HepG2 (cell line): Measurements from ENCODE around the gene TPRX1. TPM values are rescaled to one million over a fixed set of nuclear protein-coding genes. Genes with fewer than 3 reads are reported as not detected.

Experiments used
- CEBPG ChIP-seq: IDR thresholded peaks from 2 replicates; pipeline ENCODE4 v1.6.1; 2016
- EEA1 ChIP-seq: sonication (generic); formaldehyde crosslinking; IDR thresholded peaks from 2 replicates; pipeline ENCODE4 v1.5.1; 2020; ENCODE audit warnings: mild to moderate bottlenecking, missing genetic modification reagents, borderline replicate concordance
- ETV5 ChIP-seq: IDR thresholded peaks from 2 replicates; pipeline ENCODE4 v1.6.1; 2018; ENCODE audit warnings: missing biosample characterization, missing genetic modification reagents, inconsistent platforms, borderline replicate concordance
- FOXK2 ChIP-seq: fragments of 450-650 bp; IDR thresholded peaks from 2 replicates; pipeline ENCODE4 v1.6.1; 2016
- HDAC1 ChIP-seq: sonication (generic); formaldehyde crosslinking; IDR thresholded peaks from 2 replicates; pipeline ENCODE4 v1.5.1; 2020; ENCODE audit warnings: mild to moderate bottlenecking, missing genetic modification reagents
- NPAS2 ChIP-seq: sonication (generic); formaldehyde crosslinking; IDR thresholded peaks from 2 replicates; pipeline ENCODE4 v1.8.0; 2022; ENCODE audit warnings: mild to moderate bottlenecking, missing genetic modification reagents, borderline replicate concordance
- SOX5 ChIP-seq: IDR thresholded peaks from 2 replicates; pipeline ENCODE4 v1.6.1; 2016; ENCODE audit warnings: borderline replicate concordance
- SP4 ChIP-seq: sonication (generic); formaldehyde crosslinking; IDR thresholded peaks from 2 replicates; pipeline ENCODE4 v1.8.1; 2023; ENCODE audit warnings: mild to moderate bottlenecking, missing genetic modification reagents
- TBP ChIP-seq: sonication (generic); formaldehyde crosslinking; IDR thresholded peaks from 2 replicates; pipeline ENCODE4 v1.5.0; 2020; ENCODE audit warnings: missing genetic modification reagents
- TFDP2 ChIP-seq: sonication (generic); formaldehyde crosslinking; IDR thresholded peaks from 2 replicates; pipeline ENCODE4 v1.4.0; 2020; ENCODE audit warnings: missing genetic modification reagents
- ZBTB20 ChIP-seq: sonication (generic); formaldehyde crosslinking; IDR thresholded peaks from 2 replicates; pipeline ENCODE4 v1.8.1; 2023; ENCODE audit warnings: missing genetic modification reagents, low read depth, mild to moderate bottlenecking, borderline replicate concordance
- ZBTB34 ChIP-seq: sonication (generic); formaldehyde crosslinking; IDR thresholded peaks from 2 replicates; pipeline ENCODE4 v1.8.0; 2022; ENCODE audit warnings: mild to moderate bottlenecking, missing genetic modification reagents
- ZMAT3 ChIP-seq: sonication (generic); formaldehyde crosslinking; conservative IDR thresholded peaks from 2 replicates; pipeline ENCODE4 v1.7.0; 2021; ENCODE audit warnings: missing genetic modification reagents
- ZNF225 ChIP-seq: sonication (generic); formaldehyde crosslinking; IDR thresholded peaks from 2 replicates; pipeline ENCODE4 v1.4.0; 2020; ENCODE audit warnings: mild to moderate bottlenecking, missing genetic modification reagents
- ZNF562 ChIP-seq: sonication (generic); formaldehyde crosslinking; IDR thresholded peaks from 2 replicates; pipeline ENCODE4 v1.8.0; 2022; ENCODE audit warnings: missing genetic modification reagents, borderline replicate concordance
- ZNF792 ChIP-seq: IDR thresholded peaks from 2 replicates; pipeline ENCODE4 v1.6.1; 2016
- ZNF879 ChIP-seq: sonication (generic); formaldehyde crosslinking; IDR thresholded peaks from 2 replicates; pipeline ENCODE4 v1.8.1; 2023; ENCODE audit warnings: missing genetic modification reagents
- ZSCAN9 ChIP-seq: IDR thresholded peaks from 2 replicates; pipeline ENCODE4 v1.6.1; 2016; ENCODE audit warnings: borderline replicate concordance
- polyA plus RNA-seq, 8 experiments: library from polyadenylated mRNA; depleted of rRNA in 3 of 8; stranded (reverse) in 7 of 8; unstranded in 1 of 8; fragments of >200 nt; fragmentation: Illumina TruSeq in 4 of 8; extraction: Trizol in 4 of 8; gene quantifications; 2 replicates each; pipeline versions ENCODE4 v1.2.1 to v1.2.3, GENCODE V29; 2011 to 2016; ENCODE audit warnings: low read depth in 4 of 8, missing spikeins in 1 of 8, mixed read lengths in 1 of 8; ENCODE audit not compliant: insufficient read depth in 1 of 8
- total RNA-seq, 5 experiments: library from RNA; depleted of rRNA; stranded (reverse); fragments of >200 nt; fragmentation: Illumina TruSeq; extraction: Trizol; gene quantifications; 2 replicates each; pipeline ENCODE4 v1.2.3, GENCODE V29; 2016; ENCODE audit warnings: low read depth in 1 of 5
- TF ChIP-seq, protein P1 (sequence below): sonication (generic); formaldehyde crosslinking; IDR thresholded peaks from 2 replicates; pipeline ENCODE4 v1.4.0; 2020; ENCODE audit warnings: missing genetic modification reagents
- TF ChIP-seq, protein P2 (sequence below): sonication (generic); formaldehyde crosslinking; IDR thresholded peaks from 2 replicates; pipeline ENCODE4 v1.4.0; 2020; ENCODE audit warnings: missing genetic modification reagents, borderline replicate concordance

Gene TPRX1
- total and polyA plus RNA-seq, 2 of the 13 experiments (the other 11 are each of a cell fraction or from before 2014, with no cell fraction given), result not detected

DNA sequence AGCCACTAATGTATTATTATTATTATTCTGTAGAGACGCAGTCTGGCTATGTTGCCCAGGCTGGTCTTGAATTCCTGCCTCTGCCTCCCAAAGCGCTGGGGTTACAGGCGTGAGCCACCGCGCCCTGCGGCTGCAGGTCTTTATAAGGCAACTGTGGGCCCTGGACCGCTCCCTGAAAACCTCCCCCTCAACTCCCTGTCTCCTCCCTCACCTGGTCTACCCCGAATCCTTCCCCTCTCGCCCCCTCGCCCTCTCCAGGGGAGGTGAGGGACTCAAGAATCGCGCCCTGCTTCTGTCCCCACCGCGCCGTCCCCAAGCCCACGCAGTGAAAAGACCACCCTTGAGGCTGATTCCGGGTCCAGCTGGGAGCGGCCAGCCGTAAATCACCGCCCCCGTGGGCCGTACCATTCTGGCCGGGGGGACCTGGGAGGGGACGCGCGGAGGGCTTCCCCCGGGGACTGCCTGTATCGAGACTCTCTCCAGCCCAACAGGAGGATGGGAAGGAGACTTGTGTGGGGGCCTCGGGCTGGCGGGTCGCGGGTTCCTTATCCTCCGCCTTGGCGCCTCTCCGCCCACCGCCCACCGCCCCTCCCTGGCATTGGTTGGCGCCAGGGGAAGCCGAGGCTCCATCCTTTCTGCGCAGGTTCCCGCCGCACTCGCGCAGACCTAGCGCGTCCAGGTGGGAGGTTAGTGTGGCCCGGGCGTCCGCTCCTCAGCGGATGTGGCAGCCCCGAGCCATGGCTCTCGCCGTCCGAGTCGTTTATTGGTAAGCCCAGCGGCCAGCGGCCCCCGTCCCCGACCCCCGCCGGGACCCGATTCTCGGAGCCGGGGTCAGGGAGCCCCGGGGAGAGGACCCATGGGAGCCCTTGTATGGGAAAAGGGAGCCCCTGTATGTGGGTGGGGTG lies 26.1 kb downstream of the TPRX1 start, which contains the start of gene SELENOW (continued):
- TF ChIP-seq ZNF879 (CRISPR knock-in tag) (no peak), TBP (no peak), ZMAT3 (CRISPR knock-in tag) (no peak), FOXK2 (peak; percentile 99), ZBTB34 (CRISPR knock-in tag) (no peak), ZNF225 (CRISPR knock-in tag) (no peak), ETV5 (no peak), ZSCAN9 (CRISPR knock-in tag) (no peak), SOX5 (CRISPR knock-in tag) (peak; percentile 11; the same call in 1 of the 2 replicates), ZBTB20 (no peak; the same call in 1 of the 2 replicates), EEA1 (CRISPR knock-in tag) (no peak), ZNF792 (peak; percentile 32; the same call in 1 of the 2 replicates), HDAC1 (CRISPR knock-in tag) (peak; percentile 68), NPAS2 (CRISPR knock-in tag) (no peak), SP4 (CRISPR knock-in tag) (peak; percentile 94), TFDP2 (CRISPR knock-in tag) (peak; percentile 77), CEBPG (CRISPR knock-in tag) (no peak), ZNF562 (CRISPR knock-in tag) (no peak)
- TF ChIP-seq, protein P1, sequence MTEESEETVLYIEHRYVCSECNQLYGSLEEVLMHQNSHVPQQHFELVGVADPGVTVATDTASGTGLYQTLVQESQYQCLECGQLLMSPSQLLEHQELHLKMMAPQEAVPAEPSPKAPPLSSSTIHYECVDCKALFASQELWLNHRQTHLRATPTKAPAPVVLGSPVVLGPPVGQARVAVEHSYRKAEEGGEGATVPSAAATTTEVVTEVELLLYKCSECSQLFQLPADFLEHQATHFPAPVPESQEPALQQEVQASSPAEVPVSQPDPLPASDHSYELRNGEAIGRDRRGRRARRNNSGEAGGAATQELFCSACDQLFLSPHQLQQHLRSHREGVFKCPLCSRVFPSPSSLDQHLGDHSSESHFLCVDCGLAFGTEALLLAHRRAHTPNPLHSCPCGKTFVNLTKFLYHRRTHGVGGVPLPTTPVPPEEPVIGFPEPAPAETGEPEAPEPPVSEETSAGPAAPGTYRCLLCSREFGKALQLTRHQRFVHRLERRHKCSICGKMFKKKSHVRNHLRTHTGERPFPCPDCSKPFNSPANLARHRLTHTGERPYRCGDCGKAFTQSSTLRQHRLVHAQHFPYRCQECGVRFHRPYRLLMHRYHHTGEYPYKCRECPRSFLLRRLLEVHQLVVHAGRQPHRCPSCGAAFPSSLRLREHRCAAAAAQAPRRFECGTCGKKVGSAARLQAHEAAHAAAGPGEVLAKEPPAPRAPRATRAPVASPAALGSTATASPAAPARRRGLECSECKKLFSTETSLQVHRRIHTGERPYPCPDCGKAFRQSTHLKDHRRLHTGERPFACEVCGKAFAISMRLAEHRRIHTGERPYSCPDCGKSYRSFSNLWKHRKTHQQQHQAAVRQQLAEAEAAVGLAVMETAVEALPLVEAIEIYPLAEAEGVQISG (CRISPR knock-in tag), result peak; percentile 63
- TF ChIP-seq, protein P2, sequence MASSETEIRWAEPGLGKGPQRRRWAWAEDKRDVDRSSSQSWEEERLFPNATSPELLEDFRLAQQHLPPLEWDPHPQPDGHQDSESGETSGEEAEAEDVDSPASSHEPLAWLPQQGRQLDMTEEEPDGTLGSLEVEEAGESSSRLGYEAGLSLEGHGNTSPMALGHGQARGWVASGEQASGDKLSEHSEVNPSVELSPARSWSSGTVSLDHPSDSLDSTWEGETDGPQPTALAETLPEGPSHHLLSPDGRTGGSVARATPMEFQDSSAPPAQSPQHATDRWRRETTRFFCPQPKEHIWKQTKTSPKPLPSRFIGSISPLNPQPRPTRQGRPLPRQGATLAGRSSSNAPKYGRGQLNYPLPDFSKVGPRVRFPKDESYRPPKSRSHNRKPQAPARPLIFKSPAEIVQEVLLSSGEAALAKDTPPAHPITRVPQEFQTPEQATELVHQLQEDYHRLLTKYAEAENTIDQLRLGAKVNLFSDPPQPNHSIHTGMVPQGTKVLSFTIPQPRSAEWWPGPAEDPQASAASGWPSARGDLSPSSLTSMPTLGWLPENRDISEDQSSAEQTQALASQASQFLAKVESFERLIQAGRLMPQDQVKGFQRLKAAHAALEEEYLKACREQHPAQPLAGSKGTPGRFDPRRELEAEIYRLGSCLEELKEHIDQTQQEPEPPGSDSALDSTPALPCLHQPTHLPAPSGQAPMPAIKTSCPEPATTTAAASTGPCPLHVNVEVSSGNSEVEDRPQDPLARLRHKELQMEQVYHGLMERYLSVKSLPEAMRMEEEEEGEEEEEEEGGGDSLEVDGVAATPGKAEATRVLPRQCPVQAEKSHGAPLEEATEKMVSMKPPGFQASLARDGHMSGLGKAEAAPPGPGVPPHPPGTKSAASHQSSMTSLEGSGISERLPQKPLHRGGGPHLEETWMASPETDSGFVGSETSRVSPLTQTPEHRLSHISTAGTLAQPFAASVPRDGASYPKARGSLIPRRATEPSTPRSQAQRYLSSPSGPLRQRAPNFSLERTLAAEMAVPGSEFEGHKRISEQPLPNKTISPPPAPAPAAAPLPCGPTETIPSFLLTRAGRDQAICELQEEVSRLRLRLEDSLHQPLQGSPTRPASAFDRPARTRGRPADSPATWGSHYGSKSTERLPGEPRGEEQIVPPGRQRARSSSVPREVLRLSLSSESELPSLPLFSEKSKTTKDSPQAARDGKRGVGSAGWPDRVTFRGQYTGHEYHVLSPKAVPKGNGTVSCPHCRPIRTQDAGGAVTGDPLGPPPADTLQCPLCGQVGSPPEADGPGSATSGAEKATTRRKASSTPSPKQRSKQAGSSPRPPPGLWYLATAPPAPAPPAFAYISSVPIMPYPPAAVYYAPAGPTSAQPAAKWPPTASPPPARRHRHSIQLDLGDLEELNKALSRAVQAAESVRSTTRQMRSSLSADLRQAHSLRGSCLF (CRISPR knock-in tag), result no peak
